ENCODE data around the gene EIF4A2.
A peak's percentile ranks its signal among the peaks of the same experiment; 100 is the strongest.

The EIF4A2 gene

GRCh38 chr3:186783058-186783730 lies at the start of gene EIF4A2:
EIF4A2 (plus strand) TSS chr3:186783577; CDS start chr3:186783611, 34 bp downstream.
- DNase-seq (ENCODE audit: low read depth in 4 of 4, low spot score in 1 of 4): peak; percentile 82 to 87 (median 86)

GRCh38 chr3:186742618-186743380 lies 40.6 kb upstream of the EIF4A2 start:
- DNase-seq (ENCODE audit: low read depth in 4 of 4, low spot score in 1 of 4): no peak

- no peak for DNase-seq (ENCODE audit: low read depth in 4 of 4, low spot score in 1 of 4)
Observed at GRCh38 chr3:186743666-186744065, 39.7 kb upstream of the EIF4A2 start.

- DNase-seq (ENCODE audit: low read depth in 4 of 4, low spot score in 1 of 4): no peak
Observed at GRCh38 chr3:186746008-186746407, 37.4 kb upstream of the EIF4A2 start.

- no peak for DNase-seq (ENCODE audit: low read depth in 4 of 4, low spot score in 1 of 4)
Observed at GRCh38 chr3:186750316-186750715, 33.1 kb upstream of the EIF4A2 start.

- DNase-seq (ENCODE audit: low read depth in 4 of 4, low spot score in 1 of 4): no peak
Observed at GRCh38 chr3:186751480-186751879, 31.9 kb upstream of the EIF4A2 start.

- DNase-seq (ENCODE audit: low read depth in 4 of 4, low spot score in 1 of 4): no peak
Observed at GRCh38 chr3:186754006-186754405, 29.4 kb upstream of the EIF4A2 start.

GRCh38 chr3:186754871-186755270 lies 28.5 kb upstream of the EIF4A2 start:
- DNase-seq (ENCODE audit: low read depth in 4 of 4, low spot score in 1 of 4): no peak

GRCh38 chr3:186757214-186757613 lies 26.2 kb upstream of the EIF4A2 start:
- DNase-seq (ENCODE audit: low read depth in 4 of 4, low spot score in 1 of 4): no peak

GRCh38 chr3:186757686-186758220 lies 25.6 kb upstream of the EIF4A2 start:
- DNase-seq (ENCODE audit: low read depth in 4 of 4, low spot score in 1 of 4): no peak

- no peak for DNase-seq (ENCODE audit: low read depth in 4 of 4, low spot score in 1 of 4)
Observed at GRCh38 chr3:186759231-186759930, 24.0 kb upstream of the EIF4A2 start.

GRCh38 chr3:186760141-186760833 lies 23.1 kb upstream of the EIF4A2 start:
- DNase-seq (ENCODE audit: low read depth in 4 of 4, low spot score in 1 of 4): no peak

- DNase-seq (ENCODE audit: low read depth in 4 of 4, low spot score in 1 of 4): no peak
Observed at GRCh38 chr3:186760897-186761447, 22.4 kb upstream of the EIF4A2 start.

- DNase-seq (ENCODE audit: low read depth in 4 of 4, low spot score in 1 of 4): no peak
Observed at GRCh38 chr3:186772281-186772694, 11.1 kb upstream of the EIF4A2 start.

GRCh38 chr3:186772701-186773417 lies 10.5 kb upstream of the EIF4A2 start:
- peak in 2 of 4 experiments; percentile 57 to 59 for DNase-seq (ENCODE audit: low read depth in 4 of 4, low spot score in 1 of 4)

- no peak for DNase-seq (ENCODE audit: low read depth in 4 of 4, low spot score in 1 of 4)
Observed at GRCh38 chr3:186775999-186776398, 7.4 kb upstream of the EIF4A2 start.

- DNase-seq (ENCODE audit: low read depth in 4 of 4, low spot score in 1 of 4): no peak
Observed at GRCh38 chr3:186779204-186779603, 4.2 kb upstream of the EIF4A2 start.

- DNase-seq (ENCODE audit: low read depth in 4 of 4, low spot score in 1 of 4): no peak
Observed at GRCh38 chr3:186782542-186783057, 777 bp upstream of the EIF4A2 start.

- peak in 2 of 4 experiments; percentile 57 for DNase-seq (ENCODE audit: low read depth in 4 of 4, low spot score in 1 of 4)
Observed at GRCh38 chr3:186783731-186784515, 546 bp downstream of the EIF4A2 start.

Measured in stimulated activated CD4-positive, alpha-beta T cell treated with anti-CD3 and anti-CD28 coated beads, Interleukin-1b, Interleukin-23, amount 100 ng/mL, for 24 hours (primary cell).